Measurements from ENCODE around the gene MYLK2.
"Not testable (repeated sequence)": the region's sequence is repeated elsewhere in the genome, so short reads cannot be mapped to it uniquely, and the experiment has no call there.

The MYLK2 gene

GRCh38 chr20:31819083-31819784 lies at the start of gene MYLK2:
MYLK2 (plus strand) TSS chr20:31819356; CDS start chr20:31819581, 225 bp downstream.
- DNase-seq, result no peak

- no peak for DNase-seq
Observed at GRCh38 chr20:31769681-31770080, 49.5 kb upstream of the MYLK2 start.

GRCh38 chr20:31770243-31770642 lies 48.9 kb upstream of the MYLK2 start:
- no peak for DNase-seq

GRCh38 chr20:31774408-31774807 lies 44.7 kb upstream of the MYLK2 start:
- no peak for DNase-seq

- DNase-seq, result no peak
Observed at GRCh38 chr20:31780839-31781238, 38.3 kb upstream of the MYLK2 start.

GRCh38 chr20:31781945-31782344 lies 37.2 kb upstream of the MYLK2 start:
- no peak for DNase-seq

GRCh38 chr20:31784354-31785044 lies 34.7 kb upstream of the MYLK2 start:
- no peak for DNase-seq

GRCh38 chr20:31785089-31785488 lies 34.1 kb upstream of the MYLK2 start:
- no peak for DNase-seq

- no peak for DNase-seq
Observed at GRCh38 chr20:31788578-31788977, 30.6 kb upstream of the MYLK2 start.

GRCh38 chr20:31790401-31790800 lies 28.8 kb upstream of the MYLK2 start:
- no peak for DNase-seq

- no peak for DNase-seq
Observed at GRCh38 chr20:31797364-31797763, 21.8 kb upstream of the MYLK2 start.

- no peak for DNase-seq
Observed at GRCh38 chr20:31801508-31801907, 17.6 kb upstream of the MYLK2 start.

- DNase-seq, result no peak
Observed at GRCh38 chr20:31803552-31804291, 15.4 kb upstream of the MYLK2 start.

- DNase-seq, result no peak
Observed at GRCh38 chr20:31806564-31807355, 12.4 kb upstream of the MYLK2 start.

GRCh38 chr20:31808481-31808880 lies 10.7 kb upstream of the MYLK2 start:
- DNase-seq, result no peak

- no peak for DNase-seq
Observed at GRCh38 chr20:31809661-31810060, 9.5 kb upstream of the MYLK2 start.

- DNase-seq, result no peak
Observed at GRCh38 chr20:31811198-31811597, 8.0 kb upstream of the MYLK2 start.

- DNase-seq, result no peak
Observed at GRCh38 chr20:31811796-31812728, 7.1 kb upstream of the MYLK2 start.

GRCh38 chr20:31813611-31814010 lies 5.5 kb upstream of the MYLK2 start:
- DNase-seq, result no peak

- DNase-seq, result not testable (repeated sequence)
Observed at GRCh38 chr20:31814142-31814541, 5.0 kb upstream of the MYLK2 start.

GRCh38 chr20:31815408-31816188 lies 3.6 kb upstream of the MYLK2 start:
- DNase-seq, result no peak
